Activated T-helper 17 cell treated with anti-CD3 and anti-CD28 coated beads, Interleukin-2, amount 50 U/mL, for 72 hours (primary cell): Measurements from ENCODE around the gene TMEM40. TPM values are rescaled to one million over a fixed set of nuclear protein-coding genes. Genes with fewer than 3 reads are reported as not detected.

Experiments used
- ATAC-seq: fragments of 150-1000 bp; cut with Tn5 transposase; replicated peaks from 2 replicates; pipeline ENCODE4 v1.10.0; 2021; ENCODE audit warnings: mild to moderate bottlenecking, moderate library complexity
- H3K27ac Mint-ChIP-seq: one replicate; pipeline ENCODE4 v1.8.0; 2022; ENCODE audit warnings: mixed read lengths
- H3K27me3 Mint-ChIP-seq: one replicate; pipeline ENCODE4 v1.8.0; 2022; ENCODE audit warnings: mixed read lengths
- H3K36me3 Mint-ChIP-seq: one replicate; pipeline ENCODE4 v1.8.0; 2022; ENCODE audit warnings: low read depth, mild to moderate bottlenecking, mixed read lengths
- H3K4me1 Mint-ChIP-seq: one replicate; pipeline ENCODE4 v1.8.0; 2022; ENCODE audit warnings: mixed read lengths
- H3K4me3 Mint-ChIP-seq: one replicate; pipeline ENCODE4 v1.8.0; 2022; ENCODE audit warnings: mild to moderate bottlenecking, mixed read lengths
- H3K9me3 Mint-ChIP-seq: one replicate; pipeline ENCODE4 v1.8.0; 2022; ENCODE audit warnings: mixed read lengths
- total RNA-seq, 2 donors: library from RNA; stranded (reverse); gene quantifications; one replicate each; pipeline ENCODE4 v1.2.3, GENCODE V29; 2022

TMEM40 gene
- not detected for total RNA-seq

GRCh38 chr3:12759097-12759679 is at the start of gene TMEM40:
Gene TMEM40 (minus strand): TSS chr3:12759259. CDS start chr3:12749832, 9,427 bp downstream.
- Mint-ChIP-seq H3K27me3 (peaks cover 19% of the 10 kb centered on the region), H3K36me3 (no peaks in the 10 kb centered on the region), H3K27ac (no peak within 1 kb of the TSS), H3K9me3 (no peaks in the 10 kb centered on the region), H3K4me3 (no peak within 1 kb of the TSS), H3K4me1 (peaks cover 10% of the 10 kb centered on the region)
- ATAC-seq, result no peak

- H3K4me3 Mint-ChIP-seq, result peak overlapping the region; percentile 44
- no peak for ATAC-seq
- no peaks in the 10 kb centered on the region for H3K4me1 Mint-ChIP-seq
- no peaks in the 10 kb centered on the region for H3K27me3 Mint-ChIP-seq
- H3K36me3 Mint-ChIP-seq, result no peaks in the 10 kb centered on the region
- H3K27ac Mint-ChIP-seq, result peak overlapping the region; percentile 8
- H3K9me3 Mint-ChIP-seq, result no peaks in the 10 kb centered on the region
These were observed 49.5 kb upstream of the TMEM40 start for GRCh38 chr3:12808587-12808986.

GRCh38 chr3:12807601-12808359 is 48.7 kb upstream of the TMEM40 start:
- no peak overlapping the region for H3K27ac Mint-ChIP-seq
- no peaks in the 10 kb centered on the region for H3K27me3 Mint-ChIP-seq
- H3K9me3 Mint-ChIP-seq, result no peaks in the 10 kb centered on the region
- ATAC-seq, result no peak
- H3K4me1 Mint-ChIP-seq, result no peaks in the 10 kb centered on the region
- H3K4me3 Mint-ChIP-seq, result no peak overlapping the region
- H3K36me3 Mint-ChIP-seq, result no peaks in the 10 kb centered on the region

GRCh38 chr3:12807066-12807465 is 48.0 kb upstream of the TMEM40 start:
- no peak for ATAC-seq
- Mint-ChIP-seq H3K4me3 (no peak overlapping the region), H3K27ac (no peak overlapping the region)

GRCh38 chr3:12803371-12803770 is 44.3 kb upstream of the TMEM40 start:
- no peaks in the 10 kb centered on the region for H3K27me3 Mint-ChIP-seq
- H3K4me3 Mint-ChIP-seq, result no peak overlapping the region
- H3K36me3 Mint-ChIP-seq, result no peaks in the 10 kb centered on the region
- no peak overlapping the region for H3K27ac Mint-ChIP-seq
- no peaks in the 10 kb centered on the region for H3K4me1 Mint-ChIP-seq
- ATAC-seq, result no peak
- no peaks in the 10 kb centered on the region for H3K9me3 Mint-ChIP-seq

More at GRCh38 chr3:12807066-12807465, 48.0 kb upstream of the TMEM40 start:
- no peaks in the 10 kb centered on the region for H3K36me3 Mint-ChIP-seq
- no peaks in the 10 kb centered on the region for H3K4me1 Mint-ChIP-seq
- no peaks in the 10 kb centered on the region for H3K9me3 Mint-ChIP-seq
- no peaks in the 10 kb centered on the region for H3K27me3 Mint-ChIP-seq

GRCh38 chr3:12799525-12800440 is 40.7 kb upstream of the TMEM40 start:
- Mint-ChIP-seq H3K27me3 (no peaks in the 10 kb centered on the region), H3K27ac (no peak overlapping the region), H3K4me1 (no peaks in the 10 kb centered on the region), H3K9me3 (no peaks in the 10 kb centered on the region), H3K36me3 (no peaks in the 10 kb centered on the region), H3K4me3 (no peak overlapping the region)
- no peak for ATAC-seq

- Mint-ChIP-seq H3K4me1 (no peaks in the 10 kb centered on the region), H3K27ac (no peak overlapping the region), H3K36me3 (no peaks in the 10 kb centered on the region), H3K27me3 (no peaks in the 10 kb centered on the region), H3K4me3 (no peak overlapping the region), H3K9me3 (no peaks in the 10 kb centered on the region)
- ATAC-seq, result no peak
These were observed 39.6 kb upstream of the TMEM40 start for GRCh38 chr3:12798559-12799179.

GRCh38 chr3:12797892-12798558 is 39.0 kb upstream of the TMEM40 start:
- Mint-ChIP-seq H3K27ac (no peak overlapping the region), H3K4me1 (no peaks in the 10 kb centered on the region), H3K36me3 (no peaks in the 10 kb centered on the region), H3K9me3 (no peaks in the 10 kb centered on the region), H3K4me3 (no peak overlapping the region), H3K27me3 (no peaks in the 10 kb centered on the region)
- ATAC-seq, result no peak

GRCh38 chr3:12797124-12797891 is 38.2 kb upstream of the TMEM40 start:
- no peaks in the 10 kb centered on the region for H3K36me3 Mint-ChIP-seq
- H3K4me3 Mint-ChIP-seq, result peak overlapping the region; percentile 66
- no peak overlapping the region for H3K27ac Mint-ChIP-seq
- H3K4me1 Mint-ChIP-seq, result no peaks in the 10 kb centered on the region
- no peak for ATAC-seq
- H3K9me3 Mint-ChIP-seq, result no peaks in the 10 kb centered on the region
- no peaks in the 10 kb centered on the region for H3K27me3 Mint-ChIP-seq

- peak; percentile 68 for ATAC-seq
- H3K27me3 Mint-ChIP-seq, result peaks cover under 1% of the 10 kb centered on the region
- peak within 1 kb of the TSS; percentile 52 for H3K27ac Mint-ChIP-seq
- peak within 1 kb of the TSS; percentile 66 for H3K4me3 Mint-ChIP-seq
- no peaks in the 10 kb centered on the region for H3K4me1 Mint-ChIP-seq
- no peaks in the 10 kb centered on the region for H3K36me3 Mint-ChIP-seq
- no peaks in the 10 kb centered on the region for H3K9me3 Mint-ChIP-seq
These were observed 37.4 kb upstream of the TMEM40 start, which contains the start of gene CAND2 for GRCh38 chr3:12796171-12797123. Gene CAND2 (plus strand): TSS chr3:12796680. CDS start chr3:12796721, 41 bp downstream.

- Mint-ChIP-seq H3K4me1 (no peaks in the 10 kb centered on the region), H3K27ac (no peak overlapping the region), H3K36me3 (no peaks in the 10 kb centered on the region), H3K4me3 (no peak overlapping the region), H3K9me3 (no peaks in the 10 kb centered on the region), H3K27me3 (peaks cover 6% of the 10 kb centered on the region)
- no peak for ATAC-seq
These were observed 34.6 kb upstream of the TMEM40 start for GRCh38 chr3:12793701-12794100.

- peaks cover 6% of the 10 kb centered on the region for H3K27me3 Mint-ChIP-seq
- no peak for ATAC-seq
- no peak overlapping the region for H3K4me3 Mint-ChIP-seq
- no peaks in the 10 kb centered on the region for H3K36me3 Mint-ChIP-seq
- no peaks in the 10 kb centered on the region for H3K4me1 Mint-ChIP-seq
- no peaks in the 10 kb centered on the region for H3K9me3 Mint-ChIP-seq
- no peak overlapping the region for H3K27ac Mint-ChIP-seq
These were observed 32.4 kb upstream of the TMEM40 start for GRCh38 chr3:12791430-12791829.
